ENCODE results near the gene VAPA.

VAPA gene

GRCh38 chr18:9925795-9926194, 12.0 kb downstream of the VAPA start:
- WGBS, 2 experiments (ENCODE audit: insufficient coverage in 2 of 2), result no CpG with 5 or more reads among the region's 4 CpGs
- Histone ChIP-seq H3K36me3 (ENCODE audit: control insufficient read depth, insufficient read depth, low read length) (no peaks in the 10 kb centered on the region), H3K4me3 (ENCODE audit: extremely low read depth, insufficient read depth, low read length, poor library complexity, severe bottlenecking) (no peak overlapping the region), H3K27ac (ENCODE audit: low read depth, low read length, severe bottlenecking) (no peak overlapping the region), H3K9me3 (ENCODE audit: control insufficient read depth, low read length) (no peaks in the 10 kb centered on the region), H3K4me1 (ENCODE audit: control insufficient read depth, insufficient read depth, low read length, poor library complexity, severe bottlenecking) (peaks cover 21% of the 10 kb centered on the region)

DNA sequence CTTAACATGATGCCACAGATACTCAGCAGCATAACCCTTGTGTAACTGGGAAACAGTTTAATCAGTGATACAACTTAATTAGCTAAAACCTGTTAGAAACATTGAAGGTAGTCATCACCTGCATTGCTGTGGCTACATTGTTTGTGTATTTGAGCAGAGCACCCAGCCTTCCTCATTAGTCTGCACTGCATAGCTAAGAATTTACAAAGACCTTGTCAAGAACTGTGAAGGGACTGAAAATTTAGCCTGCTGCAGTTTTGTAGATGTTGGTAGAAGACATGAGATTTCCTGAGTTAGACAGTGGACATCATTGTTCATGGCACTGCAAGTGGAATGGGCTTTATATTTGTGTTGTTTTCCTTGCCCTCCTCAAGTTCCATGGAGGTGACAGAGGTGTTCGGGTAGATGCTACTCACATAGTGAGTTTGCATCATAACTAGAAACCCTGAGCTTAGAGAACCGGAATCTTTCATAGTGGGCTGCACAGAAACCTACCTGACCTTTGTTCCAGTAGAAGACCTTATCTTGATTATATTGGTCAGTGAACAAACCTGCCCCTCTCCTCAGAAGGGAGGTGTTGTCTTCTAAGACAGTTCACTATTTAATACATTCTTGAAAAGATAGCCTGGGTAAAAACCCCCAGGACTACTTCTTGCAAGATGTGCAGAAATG, 12.5 kb downstream of the VAPA start:
- Histone ChIP-seq H3K36me3 (ENCODE audit: control insufficient read depth, insufficient read depth, low read length) (no peaks in the 10 kb centered on the region), H3K4me3 (ENCODE audit: extremely low read depth, insufficient read depth, low read length, poor library complexity, severe bottlenecking) (no peak overlapping the region), H3K27ac (ENCODE audit: low read depth, low read length, severe bottlenecking) (no peak overlapping the region)

DNA sequence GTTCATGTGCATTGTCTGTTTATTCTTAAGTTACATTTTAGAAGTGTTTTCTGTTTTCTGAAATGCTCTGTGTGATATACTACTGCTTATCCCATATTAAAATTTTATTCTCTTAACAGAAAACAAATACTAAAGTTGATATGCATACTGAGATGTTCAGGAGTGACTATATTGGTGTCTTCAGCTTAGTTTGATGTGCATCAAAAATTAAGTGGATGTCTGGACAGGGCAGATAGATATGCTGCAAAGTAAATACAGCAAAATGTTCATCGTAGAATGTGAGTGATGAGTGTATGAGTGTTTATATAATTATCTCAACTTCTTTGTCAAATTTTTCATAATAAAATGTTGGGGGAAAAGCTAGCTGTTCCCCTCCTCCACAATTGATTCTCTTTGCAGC, 13.2 kb downstream of the VAPA start:
- H3K4me3 ChIP-seq (ENCODE audit: extremely low read depth, insufficient read depth, low read length, poor library complexity, severe bottlenecking), result no peak overlapping the region
- no CpG with 5 or more reads among the region's 1 CpG for WGBS, 2 experiments (ENCODE audit: insufficient coverage in 2 of 2)
- H3K36me3 ChIP-seq (ENCODE audit: control insufficient read depth, insufficient read depth, low read length), result peaks cover 4% of the 10 kb centered on the region
- H3K9me3 ChIP-seq (ENCODE audit: control insufficient read depth, low read length), result no peaks in the 10 kb centered on the region
- H3K4me1 ChIP-seq (ENCODE audit: control insufficient read depth, insufficient read depth, low read length, poor library complexity, severe bottlenecking), result peaks cover 21% of the 10 kb centered on the region
- no peak overlapping the region for H3K27ac ChIP-seq (ENCODE audit: low read depth, low read length, severe bottlenecking)

More for the DNA sequence above, 12.5 kb downstream of the VAPA start:
- no peaks in the 10 kb centered on the region for H3K9me3 ChIP-seq (ENCODE audit: control insufficient read depth, low read length)
- peaks cover 21% of the 10 kb centered on the region for H3K4me1 ChIP-seq (ENCODE audit: control insufficient read depth, insufficient read depth, low read length, poor library complexity, severe bottlenecking)
- 89 to 100% methylated on average over 1 to 2 of the region's 2 CpGs for WGBS, 2 experiments (ENCODE audit: insufficient coverage in 2 of 2)

GRCh38 chr18:9927392-9928063, 13.7 kb downstream of the VAPA start:
- Histone ChIP-seq H3K36me3 (ENCODE audit: control insufficient read depth, insufficient read depth, low read length) (peaks cover 10% of the 10 kb centered on the region), H3K4me3 (ENCODE audit: extremely low read depth, insufficient read depth, low read length, poor library complexity, severe bottlenecking) (no peak overlapping the region), H3K27ac (ENCODE audit: low read depth, low read length, severe bottlenecking) (no peak overlapping the region), H3K4me1 (ENCODE audit: control insufficient read depth, insufficient read depth, low read length, poor library complexity, severe bottlenecking) (peaks cover 21% of the 10 kb centered on the region), H3K9me3 (ENCODE audit: control insufficient read depth, low read length) (no peaks in the 10 kb centered on the region)
- 90% methylated on average over 1 of the region's 2 CpGs; no CpG with 5 or more reads in 1 of the 2 experiments for WGBS, 2 experiments (ENCODE audit: insufficient coverage in 2 of 2)

DNA sequence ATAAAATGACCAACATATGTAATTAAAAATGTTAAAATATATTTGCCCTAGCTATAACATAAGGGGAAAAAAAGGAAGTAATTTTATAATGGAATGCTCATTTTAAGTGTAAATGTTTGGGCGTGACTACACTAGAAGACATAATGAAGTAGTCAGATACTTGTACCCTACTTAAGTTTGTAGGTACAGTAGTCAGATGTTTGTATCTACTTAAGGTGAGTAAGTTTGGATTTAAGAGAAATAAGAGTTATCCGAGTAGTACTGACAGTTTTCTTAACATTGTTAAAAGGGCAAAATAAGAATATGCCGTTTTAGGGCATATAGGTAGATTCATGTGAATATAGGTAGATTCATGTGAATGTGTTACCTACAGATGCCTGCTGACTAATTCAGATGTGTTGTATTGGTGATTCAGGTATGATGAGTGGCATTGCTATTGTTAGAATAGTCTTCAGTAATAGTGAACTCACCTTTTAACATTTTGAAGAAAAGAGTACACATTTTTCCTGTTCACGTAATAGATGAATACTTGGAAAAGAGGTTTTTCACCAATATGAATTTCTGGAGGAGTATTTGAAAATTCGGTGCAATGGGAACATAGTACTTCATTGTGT, 14.9 kb downstream of the VAPA start:
- Histone ChIP-seq H3K4me1 (ENCODE audit: control insufficient read depth, insufficient read depth, low read length, poor library complexity, severe bottlenecking) (peaks cover 21% of the 10 kb centered on the region), H3K27ac (ENCODE audit: low read depth, low read length, severe bottlenecking) (no peak overlapping the region), H3K36me3 (ENCODE audit: control insufficient read depth, insufficient read depth, low read length) (peaks cover 22% of the 10 kb centered on the region), H3K9me3 (ENCODE audit: control insufficient read depth, low read length) (no peaks in the 10 kb centered on the region), H3K4me3 (ENCODE audit: extremely low read depth, insufficient read depth, low read length, poor library complexity, severe bottlenecking) (no peak overlapping the region)
- 93 to 95% methylated on average over 3 of the region's 5 CpGs for WGBS, 2 experiments (ENCODE audit: insufficient coverage in 2 of 2)

- H3K4me1 ChIP-seq (ENCODE audit: control insufficient read depth, insufficient read depth, low read length, poor library complexity, severe bottlenecking), result peaks cover 15% of the 10 kb centered on the region
- no peak overlapping the region for H3K27ac ChIP-seq (ENCODE audit: low read depth, low read length, severe bottlenecking)
- no peaks in the 10 kb centered on the region for H3K9me3 ChIP-seq (ENCODE audit: control insufficient read depth, low read length)
- 100% methylated on average over 2 of the region's 3 CpGs; no CpG with 5 or more reads in 1 of the 2 experiments for WGBS, 2 experiments (ENCODE audit: insufficient coverage in 2 of 2)
- peaks cover 32% of the 10 kb centered on the region for H3K36me3 ChIP-seq (ENCODE audit: control insufficient read depth, insufficient read depth, low read length)
- no peak overlapping the region for H3K4me3 ChIP-seq (ENCODE audit: extremely low read depth, insufficient read depth, low read length, poor library complexity, severe bottlenecking)
These were observed 16.6 kb downstream of the VAPA start for GRCh38 chr18:9930299-9930884.

DNA sequence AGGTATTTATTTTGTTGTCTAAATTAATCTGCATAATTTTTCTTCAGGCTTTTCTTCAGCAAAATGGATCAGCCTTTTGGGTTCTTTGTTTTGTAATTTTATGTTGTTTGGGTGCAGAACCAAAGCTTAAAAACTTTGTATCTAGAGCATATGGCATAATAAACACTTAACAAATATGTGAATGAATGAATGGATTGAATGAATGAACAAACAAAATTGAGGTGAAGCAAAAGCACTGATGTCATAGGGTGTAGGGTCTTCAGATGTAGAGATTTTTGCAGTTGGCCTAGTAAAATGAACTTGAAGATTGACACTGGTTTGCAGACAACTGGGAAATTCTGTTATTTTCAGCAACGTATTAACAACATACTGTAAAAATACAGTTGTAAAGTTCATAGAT, 17.3 kb downstream of the VAPA start:
- Histone ChIP-seq H3K27ac (ENCODE audit: low read depth, low read length, severe bottlenecking) (no peak overlapping the region), H3K9me3 (ENCODE audit: control insufficient read depth, low read length) (no peaks in the 10 kb centered on the region), H3K36me3 (ENCODE audit: control insufficient read depth, insufficient read depth, low read length) (peaks cover 37% of the 10 kb centered on the region), H3K4me3 (ENCODE audit: extremely low read depth, insufficient read depth, low read length, poor library complexity, severe bottlenecking) (no peak overlapping the region), H3K4me1 (ENCODE audit: control insufficient read depth, insufficient read depth, low read length, poor library complexity, severe bottlenecking) (peaks cover 15% of the 10 kb centered on the region)
- no CpG with 5 or more reads among the region's 1 CpG for WGBS, 2 experiments (ENCODE audit: insufficient coverage in 2 of 2)

GRCh38 chr18:9931678-9932077, 17.9 kb downstream of the VAPA start:
- Histone ChIP-seq H3K36me3 (ENCODE audit: control insufficient read depth, insufficient read depth, low read length) (peaks cover 42% of the 10 kb centered on the region), H3K9me3 (ENCODE audit: control insufficient read depth, low read length) (no peaks in the 10 kb centered on the region), H3K4me3 (ENCODE audit: extremely low read depth, insufficient read depth, low read length, poor library complexity, severe bottlenecking) (no peak overlapping the region), H3K27ac (ENCODE audit: low read depth, low read length, severe bottlenecking) (no peak overlapping the region), H3K4me1 (ENCODE audit: control insufficient read depth, insufficient read depth, low read length, poor library complexity, severe bottlenecking) (peaks cover 9% of the 10 kb centered on the region)
- WGBS, 2 experiments (ENCODE audit: insufficient coverage in 2 of 2), result 97 to 100% methylated on average over 4 of the region's 5 CpGs

DNA sequence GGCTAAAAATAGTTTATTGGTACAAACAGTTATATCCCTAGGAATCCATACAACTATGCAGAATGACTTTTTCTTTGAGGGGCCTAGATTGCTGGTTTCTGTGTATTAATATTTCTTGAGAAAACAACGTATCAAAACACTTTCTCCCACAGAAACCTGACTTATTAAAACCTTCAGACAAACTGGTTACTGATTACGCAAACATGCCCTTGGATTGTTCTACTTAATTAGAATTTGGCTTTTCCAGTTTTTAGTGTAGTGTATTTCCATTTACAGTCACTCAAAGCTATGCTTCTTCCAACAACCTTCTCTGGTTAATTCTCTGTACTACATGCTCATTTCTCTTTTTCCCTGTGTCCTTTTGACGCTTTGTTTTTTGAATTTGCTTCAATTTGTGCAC, 20.0 kb downstream of the VAPA start:
- WGBS, 2 experiments (ENCODE audit: insufficient coverage in 2 of 2), result no CpG with 5 or more reads among the region's 3 CpGs
- H3K27ac ChIP-seq (ENCODE audit: low read depth, low read length, severe bottlenecking), result peak overlapping the region; percentile 30
- H3K4me3 ChIP-seq (ENCODE audit: extremely low read depth, insufficient read depth, low read length, poor library complexity, severe bottlenecking), result no peak overlapping the region
- H3K4me1 ChIP-seq (ENCODE audit: control insufficient read depth, insufficient read depth, low read length, poor library complexity, severe bottlenecking), result no peaks in the 10 kb centered on the region
- peaks cover 62% of the 10 kb centered on the region for H3K36me3 ChIP-seq (ENCODE audit: control insufficient read depth, insufficient read depth, low read length)
- H3K9me3 ChIP-seq (ENCODE audit: control insufficient read depth, low read length), result no peaks in the 10 kb centered on the region

- no peaks in the 10 kb centered on the region for H3K9me3 ChIP-seq (ENCODE audit: control insufficient read depth, low read length)
- peak overlapping the region; percentile 30 for H3K27ac ChIP-seq (ENCODE audit: low read depth, low read length, severe bottlenecking)
- no peaks in the 10 kb centered on the region for H3K4me1 ChIP-seq (ENCODE audit: control insufficient read depth, insufficient read depth, low read length, poor library complexity, severe bottlenecking)
- H3K36me3 ChIP-seq (ENCODE audit: control insufficient read depth, insufficient read depth, low read length), result peaks cover 65% of the 10 kb centered on the region
- no CpG with 5 or more reads among the region's 3 CpGs for WGBS, 2 experiments (ENCODE audit: insufficient coverage in 2 of 2)
- H3K4me3 ChIP-seq (ENCODE audit: extremely low read depth, insufficient read depth, low read length, poor library complexity, severe bottlenecking), result no peak overlapping the region
These were observed 20.5 kb downstream of the VAPA start for GRCh38 chr18:9934274-9934673.

All from mesodermal cell (in vitro differentiated cells).